WI38 (cell line): ENCODE results near the gene GTF2A1L.

ENCODE experiments used
- H3K4me3 ChIP-seq: 2 replicates; pipeline ENCODE4 v1.5.1; 2011; ENCODE audit warnings: low read depth, mild to moderate bottlenecking, control low read depth, low read length
- TF ChIP-seq, protein P1 (sequence below): IDR thresholded peaks from 2 replicates; pipeline ENCODE4 v1.5.1; 2012; ENCODE audit warnings: low read depth, mild to moderate bottlenecking, control low read depth, low read length

GTF2A1L gene

DNA sequence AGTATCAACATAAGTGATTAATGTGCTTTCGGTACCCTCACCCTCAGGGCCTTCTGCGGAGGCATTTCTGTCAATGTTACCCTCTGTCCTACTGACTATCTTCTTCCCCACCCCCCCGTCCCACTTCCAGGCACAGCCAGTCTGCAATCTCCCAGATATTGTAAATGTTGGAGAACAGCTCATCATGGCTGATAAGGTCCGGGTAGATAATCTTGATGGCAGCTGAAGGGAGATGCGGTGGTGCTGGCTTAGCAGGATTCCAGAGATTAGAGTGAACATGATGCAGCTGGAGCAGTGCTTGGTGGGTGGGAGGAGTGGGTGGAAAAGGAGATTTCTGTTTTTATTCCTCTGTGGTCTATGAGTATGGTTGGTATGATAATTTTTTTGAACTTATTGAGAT is 15.5 kb downstream of the GTF2A1L start:
- TF ChIP-seq, protein P1, sequence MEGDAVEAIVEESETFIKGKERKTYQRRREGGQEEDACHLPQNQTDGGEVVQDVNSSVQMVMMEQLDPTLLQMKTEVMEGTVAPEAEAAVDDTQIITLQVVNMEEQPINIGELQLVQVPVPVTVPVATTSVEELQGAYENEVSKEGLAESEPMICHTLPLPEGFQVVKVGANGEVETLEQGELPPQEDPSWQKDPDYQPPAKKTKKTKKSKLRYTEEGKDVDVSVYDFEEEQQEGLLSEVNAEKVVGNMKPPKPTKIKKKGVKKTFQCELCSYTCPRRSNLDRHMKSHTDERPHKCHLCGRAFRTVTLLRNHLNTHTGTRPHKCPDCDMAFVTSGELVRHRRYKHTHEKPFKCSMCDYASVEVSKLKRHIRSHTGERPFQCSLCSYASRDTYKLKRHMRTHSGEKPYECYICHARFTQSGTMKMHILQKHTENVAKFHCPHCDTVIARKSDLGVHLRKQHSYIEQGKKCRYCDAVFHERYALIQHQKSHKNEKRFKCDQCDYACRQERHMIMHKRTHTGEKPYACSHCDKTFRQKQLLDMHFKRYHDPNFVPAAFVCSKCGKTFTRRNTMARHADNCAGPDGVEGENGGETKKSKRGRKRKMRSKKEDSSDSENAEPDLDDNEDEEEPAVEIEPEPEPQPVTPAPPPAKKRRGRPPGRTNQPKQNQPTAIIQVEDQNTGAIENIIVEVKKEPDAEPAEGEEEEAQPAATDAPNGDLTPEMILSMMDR = no peak

DNA sequence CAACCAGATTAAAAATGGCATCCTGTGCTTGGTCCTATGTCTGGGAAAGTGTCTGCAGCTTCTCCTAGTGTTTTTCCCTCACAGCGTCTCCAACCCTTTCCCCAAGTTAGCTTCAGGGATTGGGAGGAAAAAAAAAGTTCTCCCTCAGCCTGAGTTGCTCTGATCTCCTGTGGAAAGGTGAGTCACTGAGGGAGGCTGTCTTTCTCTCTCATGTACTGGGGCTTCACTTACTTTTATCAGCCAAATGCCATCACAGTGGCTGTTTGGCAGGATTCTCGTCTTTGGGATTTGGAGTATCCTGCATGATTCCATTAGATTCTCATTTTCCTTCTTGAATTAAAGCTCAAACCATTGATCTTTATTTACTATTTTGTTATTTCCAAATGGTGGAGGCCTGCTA is 18.1 kb downstream of the GTF2A1L start:
- TF ChIP-seq, protein P1 = no peak
- no peak overlapping the region for H3K4me3 ChIP-seq

More for the DNA sequence above, 15.5 kb downstream of the GTF2A1L start:
- H3K4me3 ChIP-seq = no peak overlapping the region

DNA sequence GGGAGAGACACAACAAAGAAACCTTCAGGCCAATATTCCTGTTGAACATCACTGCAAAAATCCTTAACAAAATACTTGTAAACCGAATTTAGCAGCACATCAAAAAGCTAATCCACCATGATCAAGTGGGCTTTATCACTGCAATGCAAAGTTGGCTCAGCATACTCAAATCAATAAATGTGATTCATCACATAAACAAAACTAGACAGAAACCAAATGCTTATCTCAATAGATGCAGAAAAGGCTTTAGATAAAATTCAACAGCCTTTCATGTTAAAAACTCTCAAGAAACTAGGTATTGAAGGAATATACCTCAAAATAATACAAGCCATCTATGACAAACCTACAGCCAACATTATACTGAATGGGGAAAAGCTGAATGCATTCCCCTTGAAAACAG is 20.6 kb downstream of the GTF2A1L start:
- H3K4me3 ChIP-seq = no peak overlapping the region
- TF ChIP-seq, protein P1 = no peak

DNA sequence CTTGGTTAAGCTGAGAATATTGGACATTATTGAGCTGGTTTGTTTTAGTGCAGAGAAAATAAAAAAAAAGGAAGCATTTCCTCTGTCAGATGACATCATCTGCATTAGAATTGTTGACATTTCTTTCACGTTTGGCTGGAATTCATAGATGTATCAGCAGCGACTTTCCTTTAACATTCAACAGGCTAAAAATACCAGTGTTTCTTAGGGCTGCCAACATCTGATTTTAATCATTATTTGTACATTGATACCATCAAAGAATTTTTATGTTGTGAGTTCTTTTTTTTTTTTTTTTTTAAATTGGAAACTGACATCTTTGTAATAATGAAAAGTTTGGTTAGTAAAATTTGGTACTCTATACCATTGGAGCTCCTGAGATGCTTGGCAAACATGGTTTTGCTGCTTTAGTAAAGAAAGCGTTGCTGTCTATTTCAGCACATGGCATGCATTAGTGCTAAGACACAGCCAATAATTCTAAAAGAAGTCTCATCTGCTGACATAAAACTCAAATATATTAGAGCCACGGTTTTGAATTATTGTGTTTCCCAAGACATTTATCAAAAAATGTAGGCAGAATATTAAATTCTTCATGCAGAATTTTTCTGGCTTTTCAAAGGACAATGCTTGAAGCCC is 33.6 kb downstream of the GTF2A1L start:
- TF ChIP-seq, protein P1 = no peak
- H3K4me3 ChIP-seq = no peak overlapping the region

DNA sequence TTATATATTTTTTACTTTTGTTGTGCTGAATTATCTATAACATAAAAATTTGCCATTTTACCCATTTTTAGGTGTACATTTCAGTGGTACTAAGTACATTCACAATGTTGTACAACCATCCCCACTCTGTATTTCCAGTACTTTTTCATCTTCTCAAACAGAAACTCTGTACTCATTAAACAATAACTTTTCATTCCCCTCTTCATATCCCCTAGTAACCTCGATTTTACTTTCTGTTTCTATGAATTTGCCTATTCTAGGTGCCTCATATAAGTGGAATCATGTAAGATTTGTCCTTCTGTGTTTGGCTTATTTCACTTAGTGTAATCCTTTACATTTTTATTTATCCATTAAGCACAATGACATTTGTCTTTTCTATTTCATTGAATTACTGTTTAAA is 51.3 kb downstream of the GTF2A1L start:
- H3K4me3 ChIP-seq = no peak overlapping the region
- TF ChIP-seq, protein P1 = no peak

DNA sequence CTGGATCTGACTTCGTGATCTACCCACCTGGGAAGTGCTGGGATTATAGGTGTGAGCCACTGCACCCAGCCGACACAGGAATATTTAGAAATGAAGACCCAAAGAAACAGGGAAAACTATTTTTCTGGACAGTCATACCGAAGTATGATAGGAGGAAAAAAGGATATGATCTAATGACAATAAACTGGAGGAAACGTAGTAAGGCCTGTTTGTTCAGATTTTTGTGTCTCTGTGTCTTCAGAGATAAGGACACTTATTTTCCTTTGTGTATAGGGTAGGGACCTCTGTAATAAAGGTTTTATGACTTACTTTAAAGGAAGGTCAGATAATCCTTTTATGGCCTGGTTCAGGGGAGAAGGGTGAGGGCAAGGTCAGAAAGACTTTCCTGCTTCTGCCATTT is 55.9 kb downstream of the GTF2A1L start:
- H3K4me3 ChIP-seq = no peak overlapping the region
- TF ChIP-seq, protein P1 = no peak

DNA sequence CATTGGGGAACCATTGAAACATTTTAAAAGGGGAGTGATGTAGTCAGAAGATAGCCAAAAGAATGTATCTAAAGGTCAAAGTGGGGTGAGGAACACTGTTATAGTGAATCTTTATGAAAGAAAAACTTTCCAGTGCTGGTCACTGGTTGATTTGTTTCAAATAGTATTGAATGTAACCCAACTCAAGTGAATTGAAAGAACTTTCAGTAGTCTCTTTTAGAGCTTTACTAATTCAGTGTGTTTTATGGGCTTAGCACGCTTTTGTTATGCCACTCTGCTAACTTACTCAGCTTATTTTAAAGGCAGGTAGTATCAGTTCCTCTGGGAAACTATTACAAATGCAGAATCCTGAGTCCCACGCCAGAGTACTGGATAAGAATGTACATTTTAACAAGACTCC is 57.3 kb downstream of the GTF2A1L start:
- TF ChIP-seq, protein P1 = no peak
- H3K4me3 ChIP-seq = no peak overlapping the region
